ENCODE data around the gene PERCC1. TPM values are rescaled to one million over a fixed set of nuclear protein-coding genes. Genes with fewer than 3 reads are reported as not detected.
A peak's percentile ranks its signal among the peaks of the same experiment; 100 is the strongest.

Gene PERCC1
- total RNA-seq, 6 donors from 2014 or later, result 0.27 to 2.2 TPM; not detected in 4

DNA sequence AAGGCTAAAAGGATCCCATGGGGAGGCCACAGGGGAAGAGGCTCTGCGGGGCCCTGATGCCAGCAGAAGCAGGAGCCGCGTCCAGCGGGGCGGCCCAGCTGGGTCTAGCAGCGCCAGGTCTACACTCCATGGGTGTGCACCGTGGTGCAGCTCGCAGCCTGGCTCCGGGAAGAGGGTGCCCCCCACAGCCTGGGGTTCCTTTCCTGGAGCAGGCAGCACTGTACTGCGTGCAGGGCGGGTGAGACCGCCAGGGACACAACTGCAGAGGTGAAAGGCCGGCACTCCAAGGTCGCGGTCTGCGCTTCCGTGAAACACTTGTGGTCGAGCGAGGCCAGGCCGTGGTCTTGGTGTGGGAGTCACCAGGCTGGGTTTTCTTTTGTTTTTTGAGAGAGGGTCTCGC is 20.0 kb downstream of the PERCC1 start:
- no peaks in the 10 kb centered on the region for H3K4me1 ChIP-seq
- H3K9me3 ChIP-seq, result no peaks in the 10 kb centered on the region
- TF ChIP-seq POLR2AphosphoS5 (IDR thresholded peaks at IDR 0.05), result no peak
- TF ChIP-seq, protein P1, sequence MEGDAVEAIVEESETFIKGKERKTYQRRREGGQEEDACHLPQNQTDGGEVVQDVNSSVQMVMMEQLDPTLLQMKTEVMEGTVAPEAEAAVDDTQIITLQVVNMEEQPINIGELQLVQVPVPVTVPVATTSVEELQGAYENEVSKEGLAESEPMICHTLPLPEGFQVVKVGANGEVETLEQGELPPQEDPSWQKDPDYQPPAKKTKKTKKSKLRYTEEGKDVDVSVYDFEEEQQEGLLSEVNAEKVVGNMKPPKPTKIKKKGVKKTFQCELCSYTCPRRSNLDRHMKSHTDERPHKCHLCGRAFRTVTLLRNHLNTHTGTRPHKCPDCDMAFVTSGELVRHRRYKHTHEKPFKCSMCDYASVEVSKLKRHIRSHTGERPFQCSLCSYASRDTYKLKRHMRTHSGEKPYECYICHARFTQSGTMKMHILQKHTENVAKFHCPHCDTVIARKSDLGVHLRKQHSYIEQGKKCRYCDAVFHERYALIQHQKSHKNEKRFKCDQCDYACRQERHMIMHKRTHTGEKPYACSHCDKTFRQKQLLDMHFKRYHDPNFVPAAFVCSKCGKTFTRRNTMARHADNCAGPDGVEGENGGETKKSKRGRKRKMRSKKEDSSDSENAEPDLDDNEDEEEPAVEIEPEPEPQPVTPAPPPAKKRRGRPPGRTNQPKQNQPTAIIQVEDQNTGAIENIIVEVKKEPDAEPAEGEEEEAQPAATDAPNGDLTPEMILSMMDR (IDR thresholded peaks at IDR 0.05), result no peak
- no peak for TF ChIP-seq POLR2A (IDR thresholded peaks at IDR 0.05)
- no peak for TF ChIP-seq EP300 (IDR thresholded peaks at IDR 0.05)
- H3K4me3 ChIP-seq, result no peak overlapping the region
- H3K36me3 ChIP-seq, result peaks cover 23 to 100% (median 88%) of the 10 kb centered on the region in 4 donors
- H3K27me3 ChIP-seq, result no peaks in the 10 kb centered on the region
- WGBS, 2 donors, result 96% methylated on average over 12 to 17 of the region's 21 CpGs
- peak in 1 of 2 donors; percentile 80 for DNase-seq
- H3K27ac ChIP-seq, result no peak overlapping the region
- no peak for ATAC-seq (ENCODE audit: low FRiP score in 2 of 2)

DNA sequence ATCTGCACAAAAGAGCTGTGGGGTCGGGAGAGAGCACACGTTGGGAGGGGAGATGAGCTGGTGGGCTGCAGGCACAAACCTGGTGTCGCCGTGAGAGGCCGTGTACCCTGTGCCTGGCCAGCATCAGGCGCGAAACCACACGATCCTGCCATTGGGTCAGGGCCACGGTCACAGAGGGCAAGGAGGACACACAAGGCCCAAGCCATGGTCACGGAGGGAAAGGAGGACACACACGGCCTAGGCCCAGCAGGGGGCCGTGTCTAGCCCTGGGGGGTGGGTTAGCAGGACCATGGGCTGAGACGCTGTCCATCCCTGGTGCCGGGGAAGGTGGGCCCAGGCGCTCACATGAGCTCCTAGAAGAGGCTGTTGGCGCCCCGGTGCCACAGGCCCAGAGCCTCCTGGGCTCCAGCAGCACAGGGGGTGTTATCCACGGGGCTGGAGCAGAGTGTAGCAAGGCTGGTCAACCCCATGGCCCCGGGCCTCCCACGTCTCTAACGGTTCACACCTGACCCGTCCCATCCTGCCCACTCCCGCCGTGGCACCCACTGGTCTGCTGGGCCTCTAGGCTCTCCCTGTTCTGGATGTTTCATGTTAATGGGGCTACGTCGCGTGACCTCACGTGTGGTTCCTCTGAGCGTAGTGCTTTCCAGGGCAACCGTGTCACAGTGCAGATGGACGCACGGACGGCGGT is 21.0 kb downstream of the PERCC1 start:
- DNase-seq, result peak in 1 of 2 donors; percentile 70
- no peak overlapping the region for H3K4me3 ChIP-seq
- 97 to 98% methylated on average over 18 to 34 of the region's 34 CpGs for WGBS, 2 donors
- TF ChIP-seq EP300 (IDR thresholded peaks at IDR 0.05) (no peak), POLR2A (IDR thresholded peaks at IDR 0.05) (no peak), POLR2AphosphoS5 (IDR thresholded peaks at IDR 0.05) (no peak)
- TF ChIP-seq, protein P1 (IDR thresholded peaks at IDR 0.05), result no peak
- no peak for ATAC-seq (ENCODE audit: low FRiP score in 2 of 2)
- H3K27ac ChIP-seq, result no peak overlapping the region
- no peaks in the 10 kb centered on the region for H3K4me1 ChIP-seq
- peaks cover 23 to 99% (median 87%) of the 10 kb centered on the region in 4 donors for H3K36me3 ChIP-seq
- H3K9me3 ChIP-seq, result no peaks in the 10 kb centered on the region
- H3K27me3 ChIP-seq, result no peaks in the 10 kb centered on the region

DNA sequence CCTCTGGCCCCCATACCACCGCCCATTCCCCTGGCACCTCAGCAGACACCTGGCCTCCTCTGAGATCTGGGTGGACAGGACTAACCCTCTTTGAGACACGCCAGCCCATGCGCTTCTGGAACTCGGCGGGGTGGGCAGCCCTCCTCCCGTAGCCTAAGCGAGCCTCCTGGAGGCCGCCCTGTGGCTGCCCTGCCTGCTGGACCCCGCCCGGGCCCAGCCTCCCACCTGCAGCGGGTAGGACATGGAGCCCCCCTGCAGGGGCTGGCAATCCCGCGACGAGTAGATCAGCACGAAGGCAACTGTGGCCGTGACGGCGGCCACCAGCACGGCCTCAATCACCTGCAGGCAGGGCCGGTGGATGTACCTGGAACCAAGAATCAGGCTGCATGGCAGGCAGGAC is 21.7 kb downstream of the PERCC1 start:
- TF ChIP-seq, protein P1 (IDR thresholded peaks at IDR 0.05), result no peak
- TF ChIP-seq EP300 (IDR thresholded peaks at IDR 0.05), result no peak
- no peak for TF ChIP-seq POLR2AphosphoS5 (IDR thresholded peaks at IDR 0.05)
- no peak for TF ChIP-seq POLR2A (IDR thresholded peaks at IDR 0.05)
- no peak overlapping the region for H3K27ac ChIP-seq
- DNase-seq (peak in 1 of 2 donors; percentile 81), ATAC-seq (ENCODE audit: low FRiP score in 2 of 2) (no peak)
- H3K9me3 ChIP-seq, result no peaks in the 10 kb centered on the region
- H3K36me3 ChIP-seq, result peaks cover 19 to 98% (median 85%) of the 10 kb centered on the region in 4 donors
- H3K4me1 ChIP-seq, result no peaks in the 10 kb centered on the region
- no peaks in the 10 kb centered on the region for H3K27me3 ChIP-seq
- no peak overlapping the region for H3K4me3 ChIP-seq
- WGBS, 2 donors, result 95 to 100% methylated on average over 1 to 19 of the region's 20 CpGs

DNA sequence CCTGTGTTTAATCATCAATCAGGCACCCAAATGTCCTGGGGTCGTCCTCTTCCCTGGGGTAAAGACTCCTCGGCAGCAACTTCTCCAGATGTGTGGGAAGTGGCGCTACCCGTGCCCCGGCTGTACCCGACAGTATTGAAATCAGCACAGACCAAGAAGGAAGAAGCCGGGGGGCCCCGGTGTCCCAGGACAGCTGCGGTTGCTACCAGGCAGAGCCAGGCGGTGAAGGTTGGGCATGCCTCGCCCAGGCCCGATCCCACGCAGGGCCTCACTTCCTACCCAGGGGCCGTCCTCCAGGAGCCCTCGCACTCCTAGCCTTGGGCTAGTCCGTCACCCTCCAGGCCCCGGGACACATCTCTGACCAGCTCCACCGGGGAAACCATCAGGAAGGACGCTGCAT is 22.4 kb downstream of the PERCC1 start:
- WGBS, 2 donors, result 93 to 94% methylated on average over 16 to 18 of the region's 19 CpGs
- no peak overlapping the region for H3K4me3 ChIP-seq
- no peaks in the 10 kb centered on the region for H3K9me3 ChIP-seq
- H3K27me3 ChIP-seq, result no peaks in the 10 kb centered on the region
- peak in 1 of 2 donors; percentile 63 for DNase-seq
- no peak overlapping the region for H3K27ac ChIP-seq
- no peak for ATAC-seq (ENCODE audit: low FRiP score in 2 of 2)
- peaks cover 19 to 98% (median 84%) of the 10 kb centered on the region in 4 donors for H3K36me3 ChIP-seq
- TF ChIP-seq POLR2AphosphoS5 (IDR thresholded peaks at IDR 0.05) (no peak), POLR2A (IDR thresholded peaks at IDR 0.05) (no peak), EP300 (IDR thresholded peaks at IDR 0.05) (no peak)
- TF ChIP-seq, protein P1 (IDR thresholded peaks at IDR 0.05), result no peak
- H3K4me1 ChIP-seq, result no peaks in the 10 kb centered on the region

DNA sequence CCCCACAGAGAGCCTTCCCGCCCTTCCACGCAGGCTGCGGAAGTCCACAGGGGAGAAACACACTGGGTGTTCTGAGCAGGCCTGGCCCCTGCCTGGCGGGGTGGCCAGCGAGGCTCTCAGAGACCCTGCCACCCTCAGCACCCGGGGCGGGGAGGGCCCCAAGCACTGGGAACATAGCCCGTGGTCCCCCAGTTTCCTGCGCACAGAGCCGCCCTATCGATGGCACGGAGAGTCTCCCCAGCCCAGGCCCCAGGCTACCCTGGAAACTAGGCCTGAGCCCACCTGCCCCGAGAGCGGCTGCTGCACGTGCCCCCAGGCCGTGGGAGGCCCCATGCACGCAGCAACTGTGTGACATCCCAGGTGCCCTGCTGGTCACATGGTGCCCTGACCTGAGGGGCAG is 23.7 kb downstream of the PERCC1 start:
- Histone ChIP-seq H3K4me1 (no peaks in the 10 kb centered on the region), H3K36me3 (peaks cover 19 to 93% (median 83%) of the 10 kb centered on the region in 4 donors), H3K9me3 (no peaks in the 10 kb centered on the region), H3K27ac (no peak overlapping the region), H3K4me3 (no peak overlapping the region), H3K27me3 (no peaks in the 10 kb centered on the region)
- WGBS, 2 donors, result 89 to 100% methylated on average over 9 of the region's 17 CpGs
- TF ChIP-seq, protein P1 (IDR thresholded peaks at IDR 0.05), result no peak
- TF ChIP-seq POLR2AphosphoS5 (IDR thresholded peaks at IDR 0.05), result no peak
- TF ChIP-seq EP300 (IDR thresholded peaks at IDR 0.05), result no peak
- TF ChIP-seq POLR2A (IDR thresholded peaks at IDR 0.05), result no peak
- ATAC-seq (ENCODE audit: low FRiP score in 2 of 2) (no peak), DNase-seq (peak in 1 of 2 donors; percentile 66)
